Endothelial cell of umbilical vein (primary cell): Measurements from ENCODE around the gene FBXL14. TPM values are rescaled to one million over a fixed set of nuclear protein-coding genes. Genes with fewer than 3 reads are reported as not detected.

Experiments used
- BruUV-seq: library from RNA; stranded (reverse); fragments of 400-500 nt; replicated peaks from 2 replicates; lab custom pipeline; 2021; lab: Mats Ljungman, UMichigan
- CTCF ChIA-PET: fragments of 300-600, 350-600 bp; sonication (Branson Sonifier 250); formaldehyde crosslinking; loops from one replicate; lab custom pipeline; 2021; ENCODE audit warnings: antibody characterized with exemption, inconsistent platforms; lab: Charles Lee
- POLR2A ChIA-PET: fragments of 300-600, 350-600 bp; sonication (Branson Sonifier 250); formaldehyde crosslinking; loops from one replicate; lab custom pipeline; 2021; ENCODE audit warnings: antibody characterized with exemption, inconsistent platforms; lab: Charles Lee
- DNase-seq: peaks from one replicate; pipeline ENCODE4 v3.0.0-alpha.2; 2011; ENCODE audit warnings: low read depth, low spot score
- FAIRE-seq: peaks from 2 replicates; lab custom pipeline; 2011; peaks lifted over from hg19 to GRCh38; lab: Jason Lieb, UNC
- H2AFZ ChIP-seq: 2 replicates; pipeline ENCODE4 v1.6.0; 2012; ENCODE audit warnings: low read depth, low read length, control low read depth, inconsistent platforms
- H3K27ac ChIP-seq: 2 replicates; pipeline ENCODE4 v1.5.1; 2011; ENCODE audit warnings: low read depth, mild to moderate bottlenecking, control low read depth, low read length, moderate library complexity; ENCODE audit not compliant: insufficient read depth
- H3K27me3 ChIP-seq, 2 experiments: 2 replicates each; pipeline versions ENCODE4 v1.6.0 to v1.6.1; 2011; ENCODE audit warnings: low read length in 2 of 2, mixed read lengths in 1 of 2; ENCODE audit not compliant: control insufficient read depth in 2 of 2, insufficient read depth in 2 of 2
- H3K36me3 ChIP-seq, 2 experiments: 2 replicates in 1 of 2; 3 replicates in 1 of 2; pipeline ENCODE4 v1.5.1; 2011; ENCODE audit warnings: low read length in 2 of 2, mild to moderate bottlenecking in 1 of 2, moderate library complexity in 1 of 2; ENCODE audit not compliant: control insufficient read depth in 2 of 2, insufficient read depth in 2 of 2; ENCODE audit errors: extremely low read depth in 1 of 2
- H3K4me1 ChIP-seq: 3 replicates; pipeline ENCODE4 v1.5.1; 2011; ENCODE audit warnings: mild to moderate bottlenecking, low read length; ENCODE audit not compliant: control insufficient read depth, insufficient read depth; ENCODE audit errors: extremely low read depth
- H3K4me2 ChIP-seq: 2 replicates; pipeline ENCODE4 v1.6.1; 2011; ENCODE audit warnings: low read length, control low read depth, mixed read lengths; ENCODE audit not compliant: insufficient read depth
- H3K4me3 ChIP-seq, 3 experiments: fragments of 200-600 bp in 1 of 3; sonication (generic), shearing (Covaris generic) in 1 of 3; replicated peaks in 1 of 3; 2 replicates each; pipeline ENCODE4 v1.5.1; 2011 to 2016; ENCODE audit warnings: control low read depth in 3 of 3, low read length in 3 of 3, mild to moderate bottlenecking in 2 of 3, inconsistent platforms in 1 of 3, low read depth in 1 of 3, moderate library complexity in 1 of 3; ENCODE audit not compliant: insufficient read depth in 1 of 3
- H3K79me2 ChIP-seq: 2 replicates; pipeline ENCODE4 v1.6.0; 2012; ENCODE audit warnings: low read length, inconsistent platforms; ENCODE audit not compliant: control insufficient read depth, insufficient read depth
- H3K9ac ChIP-seq: replicated peaks from 2 replicates; pipeline ENCODE3; 2011; ENCODE audit warnings: low read length, control low read depth; ENCODE audit not compliant: insufficient read depth; ENCODE audit errors: extremely low read depth
- H3K9me1 ChIP-seq: replicated peaks from 3 replicates; pipeline ENCODE4 v1.6.0; 2011; ENCODE audit warnings: mild to moderate bottlenecking, low read length; ENCODE audit not compliant: control insufficient read depth, insufficient read depth; ENCODE audit errors: extremely low read depth
- H3K9me3 ChIP-seq: replicated peaks from 2 replicates; pipeline ENCODE4 v1.5.1; 2012; ENCODE audit warnings: low read length, inconsistent platforms; ENCODE audit not compliant: control insufficient read depth, insufficient read depth
- H4K20me1 ChIP-seq: replicated peaks from 2 replicates; pipeline ENCODE3; 2011; ENCODE audit warnings: mild to moderate bottlenecking, low read length; ENCODE audit not compliant: control insufficient read depth, insufficient read depth; ENCODE audit errors: extremely low read depth
- EZH2 ChIP-seq: IDR thresholded peaks from 2 replicates; pipeline ENCODE4 v1.6.1; 2012; ENCODE audit warnings: borderline replicate concordance, low read depth, mild to moderate bottlenecking, moderate library complexity, low read length, inconsistent platforms; ENCODE audit not compliant: severe bottlenecking
- FOS ChIP-seq: IDR thresholded peaks from 2 replicates; pipeline ENCODE4 v1.6.1; 2011; ENCODE audit warnings: mild to moderate bottlenecking, low read length, moderate library complexity, borderline replicate concordance; ENCODE audit not compliant: insufficient read depth
- GATA2 ChIP-seq: IDR thresholded peaks from 2 replicates; pipeline ENCODE4 v1.7.0; 2011; ENCODE audit warnings: low read depth, mild to moderate bottlenecking, moderate library complexity, mixed read lengths, low read length; ENCODE audit not compliant: insufficient read length, insufficient read depth
- JUN ChIP-seq: IDR thresholded peaks from 2 replicates; pipeline ENCODE4 v1.6.1; 2011; ENCODE audit warnings: borderline replicate concordance, low read depth; ENCODE audit not compliant: insufficient read length, insufficient read depth
- MYC ChIP-seq: IDR thresholded peaks from one replicate; pipeline ENCODE4 v1.6.1; 2011; ENCODE audit warnings: mild to moderate bottlenecking, low read depth, low read length
- POLR2A ChIP-seq: IDR thresholded peaks from 2 replicates; pipeline ENCODE4 v1.6.1; 2012; ENCODE audit warnings: low read depth, mild to moderate bottlenecking, control low read depth, low read length
- POLR2AphosphoS5 ChIP-seq: IDR thresholded peaks from 2 replicates; pipeline ENCODE4 v1.6.1; 2012; ENCODE audit warnings: low read depth, mild to moderate bottlenecking, control low read depth, low read length, moderate library complexity; ENCODE audit not compliant: insufficient read depth
- dilution Hi-C: fragments of 300-500 bp; cut with MboI; formaldehyde crosslinking; loops from one replicate; pipeline ENCODE4 v1.15.0; 2019; ENCODE audit warnings: low sequenced_read_pairs; ENCODE audit not compliant: extremely low pct_ligation_motif_present
- intact Hi-C: fragments of 100-400 bp; cut with micrococcal nuclease; formaldehyde crosslinking; loops from one replicate; pipeline ENCODE4 v1.10.0; 2022
- polyA plus RNA-seq, 4 experiments: library from polyadenylated mRNA; depleted of rRNA in 3 of 4; stranded (reverse) in 3 of 4; unstranded in 1 of 4; fragments of >200 nt; gene quantifications; 2 replicates each; pipeline versions ENCODE4 v1.2.1 to v1.2.3, GENCODE V29; 2011 to 2012; ENCODE audit warnings: missing spikeins in 1 of 4
- total RNA-seq: library from RNA; stranded (reverse); gene quantifications from 2 replicates; pipeline ENCODE4 v1.2.3, GENCODE V29; 2021
- TF ChIP-seq, protein P1 (sequence below), 2 donors: IDR thresholded peaks; 1 replicate in 1 of 2; 2 replicates in 1 of 2; pipeline ENCODE4 v1.5.1; 2011; ENCODE audit warnings: low read length in 2 of 2, mild to moderate bottlenecking in 2 of 2, moderate library complexity in 2 of 2, control low read depth in 1 of 2, inconsistent platforms in 1 of 2, low read depth in 1 of 2; ENCODE audit not compliant: insufficient read depth in 1 of 2; ENCODE audit errors: extremely low read depth in 1 of 2
- TF ChIP-seq, protein P2 (sequence below): IDR thresholded peaks from 2 replicates; pipeline ENCODE4 v1.6.1; 2011; ENCODE audit not compliant: insufficient read depth, insufficient read length

The FBXL14 gene
- total and polyA plus RNA-seq, 2 donors (not counting 3 experiments of a cell fraction or from before 2014, with no cell fraction given), result 11.3 to 15.7 TPM

DNA sequence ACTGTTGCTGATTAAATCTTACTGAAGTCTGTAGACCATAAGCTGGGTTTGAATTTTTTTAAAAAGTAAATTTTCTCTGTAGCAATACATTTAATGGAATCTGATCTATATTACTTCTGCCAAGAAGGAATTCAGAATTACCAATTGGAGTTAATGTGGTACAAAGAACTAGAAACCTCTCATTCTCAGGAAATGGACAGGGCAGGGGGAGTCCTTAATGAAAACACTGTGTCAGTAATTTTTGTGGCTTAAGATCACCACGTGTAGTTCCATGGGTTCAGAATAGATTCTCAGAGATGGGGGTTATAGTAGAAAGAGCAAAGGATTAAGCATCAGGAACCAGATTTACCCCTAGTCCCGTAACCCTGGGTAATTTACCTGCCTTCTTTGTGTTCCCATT lies 30.3 kb downstream of the FBXL14 start:
- Histone ChIP-seq H2AFZ (no peak overlapping the region), H3K36me3 (no peaks in the 10 kb centered on the region), H3K4me2 (no peak overlapping the region), H3K79me2 (no peaks in the 10 kb centered on the region), H3K9ac (no peak overlapping the region), H3K27me3 (peaks cover 22 to 24% of the 10 kb centered on the region in 2 experiments), H3K9me3 (no peaks in the 10 kb centered on the region), H4K20me1 (no peaks in the 10 kb centered on the region), H3K4me3 (no peak overlapping the region), H3K9me1 (no peaks in the 10 kb centered on the region), H3K27ac (no peak overlapping the region), H3K4me1 (no peaks in the 10 kb centered on the region)
- no TSS peak for BruUV-seq
- FAIRE-seq (no peak), DNase-seq (no peak)
- intact Hi-C loops (no loop called here), dilution Hi-C loops (loop anchor here (25.0 kb wide), 1 partner anchor 452 kb away; no protein-coding TSS in a partner anchor)
- ChIA-PET CTCF (no interaction called here), POLR2A (no interaction called here)
- TF ChIP-seq, protein P1, sequence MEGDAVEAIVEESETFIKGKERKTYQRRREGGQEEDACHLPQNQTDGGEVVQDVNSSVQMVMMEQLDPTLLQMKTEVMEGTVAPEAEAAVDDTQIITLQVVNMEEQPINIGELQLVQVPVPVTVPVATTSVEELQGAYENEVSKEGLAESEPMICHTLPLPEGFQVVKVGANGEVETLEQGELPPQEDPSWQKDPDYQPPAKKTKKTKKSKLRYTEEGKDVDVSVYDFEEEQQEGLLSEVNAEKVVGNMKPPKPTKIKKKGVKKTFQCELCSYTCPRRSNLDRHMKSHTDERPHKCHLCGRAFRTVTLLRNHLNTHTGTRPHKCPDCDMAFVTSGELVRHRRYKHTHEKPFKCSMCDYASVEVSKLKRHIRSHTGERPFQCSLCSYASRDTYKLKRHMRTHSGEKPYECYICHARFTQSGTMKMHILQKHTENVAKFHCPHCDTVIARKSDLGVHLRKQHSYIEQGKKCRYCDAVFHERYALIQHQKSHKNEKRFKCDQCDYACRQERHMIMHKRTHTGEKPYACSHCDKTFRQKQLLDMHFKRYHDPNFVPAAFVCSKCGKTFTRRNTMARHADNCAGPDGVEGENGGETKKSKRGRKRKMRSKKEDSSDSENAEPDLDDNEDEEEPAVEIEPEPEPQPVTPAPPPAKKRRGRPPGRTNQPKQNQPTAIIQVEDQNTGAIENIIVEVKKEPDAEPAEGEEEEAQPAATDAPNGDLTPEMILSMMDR (IDR thresholded peaks at IDR 0.05; ENCODE audit: extremely low read depth in 1 of 2, insufficient read depth in 1 of 2, low read depth in 1 of 2, low read length in 2 of 2), result no peak
- TF ChIP-seq EZH2, result no peak
- no peak for TF ChIP-seq MYC
- TF ChIP-seq FOS, result no peak
- no peak for TF ChIP-seq POLR2AphosphoS5
- TF ChIP-seq JUN, result no peak
- TF ChIP-seq GATA2, result no peak
- TF ChIP-seq, protein P2, sequence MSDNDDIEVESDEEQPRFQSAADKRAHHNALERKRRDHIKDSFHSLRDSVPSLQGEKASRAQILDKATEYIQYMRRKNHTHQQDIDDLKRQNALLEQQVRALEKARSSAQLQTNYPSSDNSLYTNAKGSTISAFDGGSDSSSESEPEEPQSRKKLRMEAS, result no peak
- no peak for TF ChIP-seq POLR2A
